SKM-1 (cell line): Measurements from ENCODE around the gene NR6A1.

Source experiments
- DNase-seq: peaks from one replicate; lab custom pipeline; 2025; ENCODE audit not compliant: unreplicated experiment; lab: John Stamatoyannopoulos, UW

Gene NR6A1

GRCh38 chr9:124507880-124508423 is 263.2 kb downstream of the NR6A1 start:
- no peak for DNase-seq

- DNase-seq, result no peak
Observed at GRCh38 chr9:124506931-124507879, 263.9 kb downstream of the NR6A1 start, which contains the start of gene NR5A1. Gene NR5A1, minus strand, starts transcription at chr9:124507399. Its CDS starts 4,004 bp downstream, at chr9:124503395.

GRCh38 chr9:124506433-124506832 is 264.7 kb downstream of the NR6A1 start:
- DNase-seq, result no peak

- DNase-seq, result no peak
Observed at GRCh38 chr9:124505901-124506346, 265.2 kb downstream of the NR6A1 start.

- DNase-seq, result no peak
Observed at GRCh38 chr9:124505006-124505900, 265.9 kb downstream of the NR6A1 start.

- no peak for DNase-seq
Observed at GRCh38 chr9:124504530-124505005, 266.5 kb downstream of the NR6A1 start.

- DNase-seq, result no peak
Observed at GRCh38 chr9:124503713-124504529, 267.2 kb downstream of the NR6A1 start.

- no peak for DNase-seq
Observed at GRCh38 chr9:124502711-124503702, 268.1 kb downstream of the NR6A1 start.

- DNase-seq, result no peak
Observed at GRCh38 chr9:124501771-124502320, 269.3 kb downstream of the NR6A1 start.

- no peak for DNase-seq
Observed at GRCh38 chr9:124500796-124501611, 270.1 kb downstream of the NR6A1 start.

- no peak for DNase-seq
Observed at GRCh38 chr9:124500028-124500795, 270.9 kb downstream of the NR6A1 start.

- no peak for DNase-seq
Observed at GRCh38 chr9:124499216-124499615, 271.9 kb downstream of the NR6A1 start.

- no peak for DNase-seq
Observed at GRCh38 chr9:124498499-124499146, 272.5 kb downstream of the NR6A1 start.

GRCh38 chr9:124498040-124498439 is 273.1 kb downstream of the NR6A1 start:
- no peak for DNase-seq

- DNase-seq, result no peak
Observed at GRCh38 chr9:124497441-124497840, 273.7 kb downstream of the NR6A1 start.

GRCh38 chr9:124496463-124496862 is 274.6 kb downstream of the NR6A1 start:
- DNase-seq, result no peak

GRCh38 chr9:124496075-124496449 is 275.0 kb downstream of the NR6A1 start:
- no peak for DNase-seq
